HepG2 (cell line): ENCODE measurements around the gene PRR36. TPM values are rescaled to one million over a fixed set of nuclear protein-coding genes. Genes with fewer than 3 reads are reported as not detected.

Source experiments
- ATAC-seq: fragments of 200-7000 bp; cut with Tn5 transposase; 3 replicates; pipeline ENCODE4 v1.9.1; 2020; ENCODE audit warnings: mild to moderate bottlenecking, moderate library complexity
- BruUV-seq: library from RNA; stranded (reverse); fragments of 400-500 nt; replicated peaks from 2 replicates; lab custom pipeline; 2021; lab: Mats Ljungman, UMichigan
- CTCF ChIA-PET: fragments of 300-600 bp; formaldehyde crosslinking; extraction: SDS; loops from one replicate; lab custom pipeline; 2021; ENCODE audit warnings: low total read pairs, inconsistent platforms, low intra/inter-chr PET ratio; lab: Yijun Ruan, JAX
- POLR2A ChIA-PET: fragments of 350-600 bp; sonication (Branson Sonifier 250); formaldehyde crosslinking; loops from one replicate; lab custom pipeline; 2020; ENCODE audit warnings: antibody characterized with exemption, inconsistent platforms; lab: Yijun Ruan, JAX
- DNase-seq: peaks from one replicate; pipeline ENCODE4 v3.0.0-alpha.2; 2015; ENCODE audit warnings: low spot score
- FAIRE-seq: peaks from 3 replicates; lab custom pipeline; 2011; peaks lifted over from hg19 to GRCh38; lab: Jason Lieb, UNC
- H2AFZ ChIP-seq: one replicate; pipeline ENCODE4 v1.6.1; 2011; ENCODE audit warnings: low read length, inconsistent platforms
- H3K27ac ChIP-seq: fragments of 300-600 bp; 3 replicates; pipeline ENCODE4 v1.8.0; 2011; ENCODE audit warnings: mixed run types, mild to moderate bottlenecking, mixed read lengths, low read length, inconsistent platforms; ENCODE audit not compliant: insufficient read depth; ENCODE audit errors: extremely low read length
- H3K27me3 ChIP-seq, 2 experiments: fragments of 200-600 bp in 1 of 2; 2 replicates in 1 of 2; 3 replicates in 1 of 2; pipeline versions ENCODE4 v1.6.0 to v1.8.0; 2011; ENCODE audit warnings: low read length in 2 of 2, mild to moderate bottlenecking in 2 of 2, moderate library complexity in 2 of 2, inconsistent platforms in 1 of 2; ENCODE audit not compliant: insufficient read depth in 2 of 2, control insufficient read depth in 1 of 2
- H3K36me3 ChIP-seq, 2 experiments: fragments of 200-600 bp in 1 of 2; replicated peaks in 1 of 2; 2 replicates in 1 of 2; 3 replicates in 1 of 2; pipeline versions ENCODE4 v1.5.1 to v1.8.0; 2011; ENCODE audit warnings: low read length in 2 of 2, inconsistent platforms in 1 of 2; ENCODE audit not compliant: insufficient read depth in 2 of 2, control insufficient read depth in 1 of 2
- H3K4me1 ChIP-seq: 2 replicates; pipeline ENCODE4 v1.5.1; 2012; ENCODE audit warnings: low read length, inconsistent platforms; ENCODE audit not compliant: insufficient read depth
- H3K4me2 ChIP-seq: 2 replicates; pipeline ENCODE4 v1.6.0; 2011; ENCODE audit warnings: low read depth, low read length, inconsistent platforms
- H3K4me3 ChIP-seq, 3 experiments: fragments of 200-600 bp in 1 of 3; sonication (generic), shearing (Covaris generic) in 1 of 3; replicated peaks in 1 of 3; 2 replicates each; pipeline ENCODE4 v1.5.1; 2011 to 2016; ENCODE audit warnings: low read length in 3 of 3, inconsistent platforms in 2 of 3, low read depth in 2 of 3, mild to moderate bottlenecking in 2 of 3, control low read depth in 1 of 3, mixed read lengths in 1 of 3; ENCODE audit not compliant: insufficient read depth in 1 of 3
- H3K79me2 ChIP-seq: one replicate; pipeline ENCODE4 v1.6.1; 2011; ENCODE audit warnings: low read length, inconsistent platforms; ENCODE audit not compliant: insufficient read depth
- H3K9ac ChIP-seq: 2 replicates; pipeline ENCODE4 v1.6.0; 2011; ENCODE audit warnings: mild to moderate bottlenecking, low read depth, low read length, inconsistent platforms; ENCODE audit not compliant: insufficient read depth
- H3K9me3 ChIP-seq: 2 replicates; pipeline ENCODE4 v1.5.1; 2012; ENCODE audit warnings: mild to moderate bottlenecking, low read length
- H4K20me1 ChIP-seq: 2 replicates; pipeline ENCODE4 v1.6.0; 2011; ENCODE audit warnings: inconsistent platforms, mild to moderate bottlenecking, low read length, moderate library complexity; ENCODE audit not compliant: insufficient read depth
- AGO2 ChIP-seq: fragments of 200-400 bp; formaldehyde crosslinking; optimal IDR thresholded peaks from 2 replicates; pipeline ENCODE3; 2017; ENCODE audit warnings: mild to moderate bottlenecking, low read depth, low read length, moderate library complexity
- HNRNPLL ChIP-seq: fragments of 200-400 bp; formaldehyde crosslinking; IDR thresholded peaks from 2 replicates; pipeline ENCODE4 v1.6.1; 2017; ENCODE audit warnings: mild to moderate bottlenecking, low read depth, low read length; ENCODE audit not compliant: poor library complexity, severe bottlenecking
- NFIC ChIP-seq: IDR thresholded peaks from 2 replicates; pipeline ENCODE4 v1.6.1; 2012; ENCODE audit warnings: mild to moderate bottlenecking, low read length, inconsistent platforms
- PPARG ChIP-seq: conservative IDR thresholded peaks from 2 replicates; pipeline ENCODE4 v1.6.1; 2016; ENCODE audit warnings: missing biosample characterization, missing genetic modification reagents
- RBFOX2 ChIP-seq: fragments of 200-400 bp; formaldehyde crosslinking; IDR thresholded peaks from 2 replicates; pipeline ENCODE4 v1.6.1; 2017; ENCODE audit warnings: low read depth, mild to moderate bottlenecking, low read length
- REST ChIP-seq, 2 experiments: IDR thresholded peaks; 2 replicates each; pipeline ENCODE4 v1.6.1; 2011 to 2012; ENCODE audit warnings: low read length in 2 of 2, borderline replicate concordance in 1 of 2, low read depth in 1 of 2, mild to moderate bottlenecking in 1 of 2, moderate library complexity in 1 of 2
- SRSF1 ChIP-seq: fragments of 200-400 bp; formaldehyde crosslinking; optimal IDR thresholded peaks from 2 replicates; pipeline ENCODE3; 2017; ENCODE audit warnings: mild to moderate bottlenecking, low read depth, low read length, moderate library complexity
- TARDBP ChIP-seq: sonication (generic); formaldehyde crosslinking; IDR thresholded peaks from 2 replicates; pipeline ENCODE4 v1.8.0; 2022; ENCODE audit warnings: mild to moderate bottlenecking, missing genetic modification reagents
- ZBTB42 ChIP-seq: sonication (generic); formaldehyde crosslinking; IDR thresholded peaks from 2 replicates; pipeline ENCODE4 v1.5.0; 2020; ENCODE audit warnings: mild to moderate bottlenecking, missing genetic modification reagents
- ZNF382 ChIP-seq: sonication (generic); formaldehyde crosslinking; IDR thresholded peaks from 2 replicates; pipeline ENCODE4 v1.5.0; 2020; ENCODE audit warnings: missing genetic modification reagents, mild to moderate bottlenecking, borderline replicate concordance
- WGBS: methylation state at CpG from one replicate; pipeline ENCODE4 v1.1.6; 2017; ENCODE audit warnings: low lambda C conversion rate; 5-methylcytosine and 5-hydroxymethylcytosine counted together
- in situ Hi-C: cut with HindIII; loops from 2 replicates; pipeline ENCODE4 v1.10.0; 2017; ENCODE audit warnings: low pct_unique_long_range_greater_than_20kb; ENCODE audit not compliant: extremely low pct_ligation_motif_present
- intact Hi-C: fragments of 100-400 bp; cut with micrococcal nuclease; formaldehyde crosslinking; loops from one replicate; pipeline ENCODE4 v1.10.0; 2022; ENCODE audit not compliant: unreplicated experiment
- polyA plus RNA-seq, 8 experiments: library from polyadenylated mRNA; depleted of rRNA in 3 of 8; stranded (reverse) in 7 of 8; unstranded in 1 of 8; fragments of >200 nt; fragmentation: Illumina TruSeq in 4 of 8; extraction: Trizol in 4 of 8; gene quantifications; 2 replicates each; pipeline versions ENCODE4 v1.2.1 to v1.2.3, GENCODE V29; 2011 to 2016; ENCODE audit warnings: low read depth in 4 of 8, missing spikeins in 1 of 8, mixed read lengths in 1 of 8; ENCODE audit not compliant: insufficient read depth in 1 of 8
- total RNA-seq, 5 experiments: library from RNA; depleted of rRNA; stranded (reverse); fragments of >200 nt; fragmentation: Illumina TruSeq; extraction: Trizol; gene quantifications; 2 replicates each; pipeline ENCODE4 v1.2.3, GENCODE V29; 2016; ENCODE audit warnings: low read depth in 1 of 5

Gene PRR36
- total and polyA plus RNA-seq, 2 of the 13 experiments (the other 11 are each of a cell fraction or from before 2014, with no cell fraction given), result 0.07 to 0.17 TPM

- DNase-seq, result no peak
- CTCF ChIA-PET, result no interaction called here
- in situ Hi-C loops, result no loop called here
These were observed 38.7 kb upstream of the PRR36 start for GRCh38 chr19:7912697-7913564.

More at GRCh38 chr19:7912697-7913564, 38.7 kb upstream of the PRR36 start:
- 97% methylated on average over 37 of the region's 39 CpGs for WGBS
- no TSS peak for BruUV-seq
- Histone ChIP-seq H3K4me1 (peaks cover 19% of the 10 kb centered on the region), H3K4me3 (no peak overlapping the region), H2AFZ (no peak overlapping the region), H3K9me3 (no peaks in the 10 kb centered on the region), H3K79me2 (no peaks in the 10 kb centered on the region), H3K27ac (no peak overlapping the region), H3K9ac (no peak overlapping the region), H4K20me1 (peaks cover 3% of the 10 kb centered on the region; the same call in 1 of the 2 replicates), H3K4me2 (no peak overlapping the region), H3K36me3 (peaks cover 4 to 20% of the 10 kb centered on the region in 2 experiments; a peak in 3 of 5 replicates), H3K27me3 (no peaks in the 10 kb centered on the region)
- intact Hi-C loops, result no loop called here
- ATAC-seq (no peak), FAIRE-seq (no peak)
- TF ChIP-seq REST (IDR thresholded peaks at IDR 0.05; ENCODE audit: borderline replicate concordance in 1 of 2, low read depth in 1 of 2, low read length in 2 of 2), result no peak
- 0 out of 2 replicates have a peak, but pooled peaks have one; percentile 28 for TF ChIP-seq RBFOX2
- peak; percentile 19 for TF ChIP-seq SRSF1
- TF ChIP-seq ZBTB42, result no peak
- peak; percentile 80 for TF ChIP-seq AGO2
- no peak for TF ChIP-seq ZNF382
- TF ChIP-seq NFIC, result no peak
- peak; percentile 16 for TF ChIP-seq HNRNPLL
- no peak for TF ChIP-seq PPARG (CRISPR knock-in tag)
- TF ChIP-seq TARDBP (CRISPR knock-in tag), result no peak
- POLR2A ChIA-PET, result interaction anchor here (1.9 to 2.6 kb wide), 2 partner anchors 8 to 9 kb away, joined by 6 to 8 read pairs; partner anchors contain the start of genes MAP2K7 and SNAPC2
